ENCODE data around the gene MIS18BP1. TPM values are rescaled to one million over a fixed set of nuclear protein-coding genes. Genes with fewer than 3 reads are reported as not detected.
"Not testable (repeated sequence)": the region's sequence is repeated elsewhere in the genome, so short reads cannot be mapped to it uniquely, and the experiment has no call there.

Gene MIS18BP1
- total RNA-seq, 1 donor from 2014 or later, result 28.4 TPM

GRCh38 chr14:45246151-45246550, 6.9 kb downstream of the MIS18BP1 start:
- no peak for DNase-seq

- no peak for DNase-seq
Measured at GRCh38 chr14:45242706-45243105, 10.3 kb downstream of the MIS18BP1 start.

GRCh38 chr14:45238988-45239387, 14.0 kb downstream of the MIS18BP1 start:
- no peak for DNase-seq

GRCh38 chr14:45227566-45227965, 25.4 kb downstream of the MIS18BP1 start:
- DNase-seq, result no peak

GRCh38 chr14:45222485-45223262, 30.3 kb downstream of the MIS18BP1 start:
- no peak for DNase-seq

GRCh38 chr14:45214341-45214740, 38.7 kb downstream of the MIS18BP1 start:
- DNase-seq, result not testable (repeated sequence)

GRCh38 chr14:45213716-45214115, 39.3 kb downstream of the MIS18BP1 start:
- DNase-seq, result not testable (repeated sequence)

- DNase-seq, result no peak
Measured at GRCh38 chr14:45212231-45212630, 40.8 kb downstream of the MIS18BP1 start.

GRCh38 chr14:45211295-45211694, 41.7 kb downstream of the MIS18BP1 start:
- no peak for DNase-seq

GRCh38 chr14:45210159-45210558, 42.8 kb downstream of the MIS18BP1 start:
- no peak for DNase-seq

GRCh38 chr14:45204241-45204640, 48.8 kb downstream of the MIS18BP1 start:
- no peak for DNase-seq

GRCh38 chr14:45201905-45202304, 51.1 kb downstream of the MIS18BP1 start:
- DNase-seq, result no peak

GRCh38 chr14:45199230-45199629, 53.8 kb downstream of the MIS18BP1 start:
- no peak for DNase-seq

GRCh38 chr14:45198551-45198950, 54.5 kb downstream of the MIS18BP1 start:
- DNase-seq, result no peak

- no peak for DNase-seq
Measured at GRCh38 chr14:45194964-45195363, 58.0 kb downstream of the MIS18BP1 start.

GRCh38 chr14:45185100-45185814, 67.7 kb downstream of the MIS18BP1 start:
- DNase-seq, result no peak

- no peak for DNase-seq
Measured at GRCh38 chr14:45181806-45182205, 71.2 kb downstream of the MIS18BP1 start.

- no peak for DNase-seq
Measured at GRCh38 chr14:45181329-45181728, 71.7 kb downstream of the MIS18BP1 start.

GRCh38 chr14:45177076-45177475, 75.9 kb downstream of the MIS18BP1 start:
- DNase-seq, result no peak

GRCh38 chr14:45169906-45170305, 83.1 kb downstream of the MIS18BP1 start:
- DNase-seq, result no peak

- no peak for DNase-seq
Measured at GRCh38 chr14:45156067-45156466, 96.9 kb downstream of the MIS18BP1 start.

All from occipital lobe (tissue), 2 donors.